Activated CD8-positive, alpha-beta memory T cell treated with anti-CD3 and anti-CD28 coated beads for 36 hours (primary cell): ENCODE measurements around the gene RAP1GAP2. TPM values are rescaled to one million over a fixed set of nuclear protein-coding genes. Genes with fewer than 3 reads are reported as not detected.

Experiments
- CTCF ChIA-PET: fragments of 350-600 bp; sonication (Branson Sonifier 250); formaldehyde crosslinking; loops from one replicate; lab custom pipeline; 2021; ENCODE audit warnings: antibody characterized with exemption; lab: Charles Lee
- POLR2A ChIA-PET: fragments of 350-600 bp; sonication (Branson Sonifier 250); formaldehyde crosslinking; loops from one replicate; lab custom pipeline; 2021; ENCODE audit warnings: antibody characterized with exemption; lab: Charles Lee
- total RNA-seq, 2 experiments: library from RNA; stranded (reverse); gene quantifications; one replicate each; pipeline ENCODE4 v1.2.3, GENCODE V29; 2021

Gene RAP1GAP2
- total RNA-seq, 2 experiments from 2014 or later, result 0.27 to 0.52 TPM

- POLR2A ChIA-PET, result interaction anchor here (0.6 to 0.7 kb wide), 3 partner anchors 51 to 1646 kb away, joined by 3 read pairs; no protein-coding TSS in a partner anchor
- CTCF ChIA-PET, result interaction anchor here (0.6 to 1.1 kb wide), 6 partner anchors 11 to 413 kb away, joined by 3 to 6 read pairs (median 4); no protein-coding TSS in a partner anchor
Measured at GRCh38 chr17:2837147-2837561, 40.9 kb downstream of the RAP1GAP2 start.

GRCh38 chr17:2841606-2842005 is 45.4 kb downstream of the RAP1GAP2 start:
- ChIA-PET CTCF (no interaction called here), POLR2A (no interaction called here)

GRCh38 chr17:2842464-2842863 is 46.2 kb downstream of the RAP1GAP2 start:
- CTCF ChIA-PET, result interaction anchor here (0.5 kb wide), 1 partner anchor 54 kb away, joined by 3 read pairs; no protein-coding TSS in a partner anchor

GRCh38 chr17:2844416-2844815 is 48.2 kb downstream of the RAP1GAP2 start:
- ChIA-PET POLR2A (no interaction called here), CTCF (no interaction called here)

More at GRCh38 chr17:2842464-2842863, 46.2 kb downstream of the RAP1GAP2 start:
- POLR2A ChIA-PET, result no interaction called here

- ChIA-PET POLR2A (interaction anchor here (0.6 kb wide), 1 partner anchor 12 kb away, joined by 3 read pairs; no protein-coding TSS in a partner anchor), CTCF (interaction anchor here (0.6 to 4.4 kb wide), 19 partner anchors 10 to 567 kb away, joined by 3 to 38 read pairs (median 5); no protein-coding TSS in a partner anchor)
Measured at GRCh38 chr17:2847381-2848333, 51.4 kb downstream of the RAP1GAP2 start.

GRCh38 chr17:2849327-2849670 is 53.1 kb downstream of the RAP1GAP2 start:
- POLR2A ChIA-PET, result no interaction called here
- CTCF ChIA-PET, result interaction anchor here (0.6 to 4.4 kb wide), 21 partner anchors 8 to 168 kb away, joined by 3 to 38 read pairs (median 5); no protein-coding TSS in a partner anchor

GRCh38 chr17:2850991-2851390 is 54.8 kb downstream of the RAP1GAP2 start:
- ChIA-PET POLR2A (no interaction called here), CTCF (interaction anchor here (0.9 kb wide), 1 partner anchor 78 kb away, joined by 3 read pairs; no protein-coding TSS in a partner anchor)

- POLR2A ChIA-PET, result no interaction called here
Measured at GRCh38 chr17:2851615-2852014, 55.4 kb downstream of the RAP1GAP2 start.

GRCh38 chr17:2852221-2852620 is 56.0 kb downstream of the RAP1GAP2 start:
- CTCF ChIA-PET, result interaction anchor here (1.6 kb wide), 1 partner anchor 161 kb away, joined by 9 read pairs; no protein-coding TSS in a partner anchor
- POLR2A ChIA-PET, result no interaction called here

More at GRCh38 chr17:2851615-2852014, 55.4 kb downstream of the RAP1GAP2 start:
- CTCF ChIA-PET, result interaction anchor here (0.9 kb wide), 1 partner anchor 78 kb away, joined by 3 read pairs; no protein-coding TSS in a partner anchor

- ChIA-PET POLR2A (interaction anchor here (0.6 kb wide), 1 partner anchor 104 kb away, joined by 9 read pairs; no protein-coding TSS in a partner anchor), CTCF (interaction anchor here (0.6 to 1.6 kb wide), 3 partner anchors 9 to 160 kb away, joined by 3 to 9 read pairs (median 4); no protein-coding TSS in a partner anchor)
Measured at GRCh38 chr17:2852729-2853282, 56.6 kb downstream of the RAP1GAP2 start.

- ChIA-PET POLR2A (no interaction called here), CTCF (interaction anchor here (0.6 to 1.6 kb wide), 3 partner anchors 10 to 159 kb away, joined by 3 to 9 read pairs (median 4); no protein-coding TSS in a partner anchor)
Measured at GRCh38 chr17:2853283-2854142, 57.3 kb downstream of the RAP1GAP2 start.

- CTCF ChIA-PET, result no interaction called here
- POLR2A ChIA-PET, result no interaction called here
Measured at GRCh38 chr17:2854143-2855055, 58.2 kb downstream of the RAP1GAP2 start.

- ChIA-PET CTCF (no interaction called here), POLR2A (no interaction called here)
Measured at GRCh38 chr17:2855063-2855600, 58.9 kb downstream of the RAP1GAP2 start.

GRCh38 chr17:2856727-2857126 is 60.5 kb downstream of the RAP1GAP2 start:
- CTCF ChIA-PET, result interaction anchor here (2.0 kb wide), 1 partner anchor 8 kb away, joined by 8 read pairs; no protein-coding TSS in a partner anchor

GRCh38 chr17:2860045-2860444 is 63.8 kb downstream of the RAP1GAP2 start:
- CTCF ChIA-PET, result interaction anchor here (0.6 kb wide), 1 partner anchor 216 kb away, joined by 5 read pairs; no protein-coding TSS in a partner anchor
- POLR2A ChIA-PET, result no interaction called here

More at GRCh38 chr17:2856727-2857126, 60.5 kb downstream of the RAP1GAP2 start:
- POLR2A ChIA-PET, result no interaction called here

GRCh38 chr17:2860883-2861282 is 64.6 kb downstream of the RAP1GAP2 start:
- POLR2A ChIA-PET, result no interaction called here
- CTCF ChIA-PET, result no interaction called here

GRCh38 chr17:2862197-2862596 is 66.0 kb downstream of the RAP1GAP2 start:
- CTCF ChIA-PET, result interaction anchor here (1.4 kb wide), 1 partner anchor 13 kb away, joined by 4 read pairs; no protein-coding TSS in a partner anchor

More at GRCh38 chr17:2862197-2862596, 66.0 kb downstream of the RAP1GAP2 start:
- POLR2A ChIA-PET, result no interaction called here
